WI38 (cell line): ENCODE data around the gene TSPAN9.

Experiments used
- H3K4me3 ChIP-seq: 2 replicates; pipeline ENCODE4 v1.5.1; 2011; ENCODE audit warnings: low read depth, mild to moderate bottlenecking, control low read depth, low read length
- TF ChIP-seq, protein P1 (sequence below): IDR thresholded peaks from 2 replicates; pipeline ENCODE4 v1.5.1; 2012; ENCODE audit warnings: low read depth, mild to moderate bottlenecking, control low read depth, low read length

TSPAN9 gene

DNA sequence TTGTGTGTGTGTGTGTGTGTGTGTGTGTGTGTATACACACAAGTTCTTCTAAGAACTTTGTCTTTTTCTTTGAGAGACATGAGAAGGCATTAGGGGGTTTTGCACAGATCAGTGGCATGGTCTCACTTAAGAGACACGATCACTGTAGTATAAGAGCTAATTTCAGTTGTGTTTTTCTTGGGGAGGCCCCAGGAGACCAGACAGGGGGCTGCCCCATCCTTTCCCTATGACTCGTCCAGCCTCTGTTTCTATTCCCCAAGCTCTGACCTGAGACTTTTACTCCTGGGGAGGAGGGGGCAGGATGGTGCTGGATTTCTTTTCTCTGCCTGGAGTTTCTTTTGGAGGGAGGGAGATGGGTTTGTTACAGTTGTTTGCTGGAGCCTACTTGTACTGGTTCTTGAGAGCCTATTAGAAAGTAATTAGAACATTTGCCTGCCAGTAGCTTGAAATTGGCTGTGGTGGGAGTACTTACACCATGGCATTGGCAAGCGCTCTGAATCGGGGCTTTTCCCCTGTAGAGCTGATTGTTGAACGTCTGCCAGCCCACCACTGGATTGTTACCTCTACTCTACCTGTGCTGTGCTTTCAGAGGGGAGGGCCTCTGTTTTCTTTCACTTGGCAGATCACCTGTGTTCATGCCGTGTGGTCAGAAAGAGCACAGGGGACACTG lies 109.5 kb downstream of the TSPAN9 start:
- no peak overlapping the region for H3K4me3 ChIP-seq
- TF ChIP-seq, protein P1, sequence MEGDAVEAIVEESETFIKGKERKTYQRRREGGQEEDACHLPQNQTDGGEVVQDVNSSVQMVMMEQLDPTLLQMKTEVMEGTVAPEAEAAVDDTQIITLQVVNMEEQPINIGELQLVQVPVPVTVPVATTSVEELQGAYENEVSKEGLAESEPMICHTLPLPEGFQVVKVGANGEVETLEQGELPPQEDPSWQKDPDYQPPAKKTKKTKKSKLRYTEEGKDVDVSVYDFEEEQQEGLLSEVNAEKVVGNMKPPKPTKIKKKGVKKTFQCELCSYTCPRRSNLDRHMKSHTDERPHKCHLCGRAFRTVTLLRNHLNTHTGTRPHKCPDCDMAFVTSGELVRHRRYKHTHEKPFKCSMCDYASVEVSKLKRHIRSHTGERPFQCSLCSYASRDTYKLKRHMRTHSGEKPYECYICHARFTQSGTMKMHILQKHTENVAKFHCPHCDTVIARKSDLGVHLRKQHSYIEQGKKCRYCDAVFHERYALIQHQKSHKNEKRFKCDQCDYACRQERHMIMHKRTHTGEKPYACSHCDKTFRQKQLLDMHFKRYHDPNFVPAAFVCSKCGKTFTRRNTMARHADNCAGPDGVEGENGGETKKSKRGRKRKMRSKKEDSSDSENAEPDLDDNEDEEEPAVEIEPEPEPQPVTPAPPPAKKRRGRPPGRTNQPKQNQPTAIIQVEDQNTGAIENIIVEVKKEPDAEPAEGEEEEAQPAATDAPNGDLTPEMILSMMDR = no peak

GRCh38 chr12:3187846-3188770 lies 110.9 kb downstream of the TSPAN9 start:
- H3K4me3 ChIP-seq = no peak overlapping the region
- TF ChIP-seq, protein P1 = no peak

DNA sequence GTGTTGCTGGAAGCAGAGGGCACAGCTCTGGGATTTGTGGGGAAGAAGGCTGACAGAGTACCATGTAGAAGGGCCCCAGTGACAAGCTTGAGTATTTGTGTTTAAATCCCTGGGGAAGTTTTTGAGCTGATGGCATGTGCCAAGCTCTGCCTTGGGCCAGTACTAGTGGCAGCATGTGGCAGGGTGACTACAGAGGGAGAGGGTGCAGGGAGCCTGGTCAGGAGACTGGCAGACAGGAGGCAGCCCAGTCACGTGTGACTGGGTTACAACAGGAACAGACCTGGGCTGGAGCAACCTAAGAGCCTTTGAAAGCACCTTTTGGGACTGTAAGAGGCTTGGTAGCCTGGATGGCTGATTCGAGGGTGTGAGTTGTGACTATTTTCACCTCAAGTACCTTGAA lies 112.1 kb downstream of the TSPAN9 start:
- TF ChIP-seq, protein P1 = no peak
- no peak overlapping the region for H3K4me3 ChIP-seq

- TF ChIP-seq, protein P1 = no peak
- no peak overlapping the region for H3K4me3 ChIP-seq
These were observed 112.9 kb downstream of the TSPAN9 start for GRCh38 chr12:3190101-3190500.

GRCh38 chr12:3191450-3191849 lies 114.3 kb downstream of the TSPAN9 start:
- TF ChIP-seq, protein P1 = no peak
- H3K4me3 ChIP-seq = no peak overlapping the region

DNA sequence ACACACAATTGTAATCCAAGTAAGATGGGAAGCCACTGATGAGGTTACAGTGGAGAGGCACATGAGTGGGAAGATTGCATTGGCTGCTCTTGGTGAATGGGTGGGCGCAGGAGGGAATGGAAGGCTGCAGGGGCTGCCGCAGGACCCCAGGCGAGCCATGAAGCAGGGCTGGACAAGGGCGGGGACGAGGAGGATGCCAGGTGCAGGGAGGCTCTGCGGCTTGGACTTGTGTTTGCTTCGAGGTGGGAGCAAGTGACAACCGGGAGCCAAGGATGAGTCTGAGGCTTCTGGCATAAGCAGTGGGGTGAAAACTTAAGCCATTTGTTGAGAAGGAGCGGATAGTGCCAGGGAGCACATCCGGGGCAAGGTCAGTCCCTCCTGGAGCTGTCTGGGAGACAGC lies 115.0 kb downstream of the TSPAN9 start:
- no peak overlapping the region for H3K4me3 ChIP-seq
- TF ChIP-seq, protein P1 = no peak

- H3K4me3 ChIP-seq = no peak overlapping the region
- TF ChIP-seq, protein P1 = no peak
These were observed 116.0 kb downstream of the TSPAN9 start for GRCh38 chr12:3193131-3193530.
